NCI-H1930 (cell line): Measurements from ENCODE around the gene MTMR12.
"Not testable (repeated sequence)": the region's sequence is repeated elsewhere in the genome, so short reads cannot be mapped to it uniquely, and the experiment has no call there.

ENCODE experiments used
- DNase-seq, 2 experiments: peaks; one replicate each; lab custom pipeline; 2025; lab: John Stamatoyannopoulos, UW

Gene MTMR12

DNA sequence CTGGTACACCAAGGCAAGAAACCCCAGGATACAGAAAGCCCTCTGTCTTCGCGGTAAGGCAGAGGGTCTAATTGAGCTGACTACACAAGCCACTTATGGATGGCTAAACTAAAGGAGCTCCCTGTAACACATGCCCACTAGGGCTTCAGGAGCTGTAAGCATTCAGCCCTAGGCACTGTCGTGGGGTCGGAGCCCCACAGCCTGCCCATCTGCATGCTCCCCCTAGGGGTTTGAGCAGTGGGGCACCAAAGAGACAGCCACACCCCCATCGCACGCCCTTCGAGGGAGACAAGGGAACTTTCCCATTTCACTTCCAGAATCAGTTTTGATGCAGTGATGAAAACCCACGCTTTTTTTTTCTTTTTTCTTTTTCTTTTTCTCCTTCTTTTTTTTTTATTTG lies 11.0 kb upstream of the MTMR12 start:
- DNase-seq = no peak

DNA sequence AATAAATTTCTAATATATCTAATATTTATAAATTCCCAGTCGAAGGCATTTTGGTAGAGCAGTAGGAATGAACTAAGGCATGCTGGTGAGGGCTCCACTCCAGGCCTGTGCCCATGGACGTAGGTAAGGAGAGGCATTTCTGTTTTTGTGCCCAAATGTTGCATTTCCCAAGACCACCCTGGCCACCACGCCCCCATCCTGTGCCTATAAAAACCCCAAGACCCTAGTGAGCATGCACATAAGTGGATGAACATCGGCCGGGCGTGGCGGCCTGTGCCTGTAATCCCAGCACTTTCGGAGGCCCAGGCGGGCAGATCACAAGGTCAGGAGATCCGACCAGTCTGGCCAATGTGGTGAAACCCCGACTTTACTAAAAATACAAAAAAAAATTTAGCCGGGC lies 10.1 kb upstream of the MTMR12 start:
- DNase-seq = no peak

DNA sequence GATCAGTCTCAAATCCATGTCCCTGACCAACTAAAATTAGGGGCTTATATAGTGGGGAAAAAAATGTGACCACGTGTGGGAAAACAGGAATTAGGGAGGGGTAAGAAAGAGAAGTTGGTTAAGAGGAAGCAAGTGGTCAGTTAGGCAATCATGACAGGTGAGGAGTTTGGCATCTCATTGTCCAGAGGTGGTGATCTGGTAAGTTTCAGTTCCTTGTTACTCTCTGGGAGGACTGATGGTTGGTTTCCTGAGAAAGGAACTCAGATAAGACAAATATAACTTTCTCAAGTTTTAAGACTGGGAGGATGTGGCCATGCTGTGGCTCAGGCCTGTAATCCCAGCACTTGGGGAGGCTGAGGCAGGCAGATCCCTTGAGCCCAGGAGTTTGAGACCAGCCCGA lies 9.0 kb upstream of the MTMR12 start:
- not testable (repeated sequence) for DNase-seq

DNA sequence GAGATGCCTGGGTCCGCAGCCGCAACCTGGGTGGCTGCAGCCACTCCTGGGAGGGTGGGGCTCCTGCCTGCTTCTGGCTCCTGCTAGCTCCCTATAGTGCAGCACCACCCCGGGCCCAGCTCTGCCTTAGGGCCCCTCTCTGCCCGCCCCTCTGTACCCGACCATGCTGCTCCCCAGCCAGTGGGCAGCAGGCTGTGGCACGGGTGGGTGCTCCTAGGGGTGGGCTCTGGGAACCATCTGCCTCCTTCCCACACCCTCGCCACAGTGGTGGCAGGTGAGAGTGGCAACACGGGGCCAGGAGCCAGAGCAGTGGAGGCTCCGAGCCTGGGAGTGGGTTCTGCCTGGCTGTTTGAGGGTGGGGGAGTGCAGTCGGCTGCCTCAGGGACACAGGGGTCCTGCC lies 7.8 kb upstream of the MTMR12 start:
- no peak for DNase-seq

DNA sequence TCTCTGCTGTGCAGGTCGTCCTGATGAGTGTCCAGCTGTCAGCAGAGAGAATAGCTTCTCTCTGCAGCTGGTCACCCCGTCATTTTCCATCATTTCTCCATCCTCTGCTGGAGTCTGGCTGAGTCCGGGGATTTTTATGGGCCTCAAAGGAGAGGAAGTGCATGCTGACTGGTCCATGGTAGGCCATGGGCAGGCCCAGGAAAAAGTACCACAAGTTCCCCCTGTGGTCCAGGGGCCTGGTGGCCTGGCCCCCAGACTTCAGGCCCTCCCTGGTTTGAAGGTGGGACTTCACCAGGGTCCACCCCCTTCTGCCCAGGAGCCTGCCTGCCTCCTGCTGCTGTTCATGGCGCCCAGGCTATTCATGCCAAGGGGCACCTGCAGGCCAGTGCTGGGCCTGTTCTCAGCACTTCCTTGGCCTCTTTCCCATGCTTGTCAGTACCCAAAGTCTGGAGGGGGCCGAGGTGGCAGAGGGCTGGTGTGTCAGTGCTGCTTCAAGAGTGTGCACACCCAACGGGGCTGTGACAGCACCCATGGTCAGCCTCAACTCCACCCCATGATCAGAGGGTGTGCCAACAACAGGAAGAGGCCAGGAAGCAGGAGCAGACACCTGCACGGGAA lies 7.3 kb upstream of the MTMR12 start:
- DNase-seq = no peak

DNA sequence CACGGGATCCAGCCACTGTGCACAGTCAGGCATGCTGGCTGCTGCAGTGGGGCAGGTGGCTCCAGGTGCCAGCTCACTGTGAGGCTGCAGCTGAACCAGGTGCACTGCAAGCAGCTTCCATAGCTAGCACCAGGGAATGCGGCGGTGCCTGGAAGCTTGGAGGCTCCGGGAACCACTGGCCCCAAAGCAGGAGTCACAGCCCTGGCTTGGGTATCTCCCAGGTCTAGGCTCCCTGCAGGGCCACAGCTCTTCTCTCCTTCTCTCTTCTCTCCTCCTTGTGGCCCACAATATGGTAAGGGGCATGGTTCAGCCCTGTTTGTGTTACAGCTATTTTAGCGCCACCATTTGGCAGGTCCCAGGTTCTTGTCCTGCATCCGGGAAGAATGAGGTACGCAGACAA lies 6.7 kb upstream of the MTMR12 start:
- DNase-seq = no peak

DNA sequence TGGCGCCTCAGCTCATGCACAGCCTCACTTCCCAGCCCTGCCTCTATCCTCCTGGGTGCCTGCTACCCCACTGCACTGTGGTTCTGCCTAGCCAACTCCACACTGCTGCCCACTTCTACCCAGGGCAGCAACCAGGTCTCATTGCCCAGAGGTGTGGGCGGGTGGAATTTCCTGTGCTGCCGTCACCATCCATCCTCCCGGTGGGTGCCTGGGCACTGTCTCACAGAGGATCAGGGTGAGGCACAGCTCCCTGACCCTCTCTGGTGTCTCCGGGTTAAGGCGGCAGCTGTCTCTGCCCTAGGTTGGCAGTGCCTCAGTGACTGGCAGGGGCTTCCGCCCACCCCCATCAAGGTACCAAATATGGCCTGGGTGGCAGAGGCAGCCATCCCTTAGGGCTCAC lies 4.3 kb upstream of the MTMR12 start:
- DNase-seq = no peak

DNA sequence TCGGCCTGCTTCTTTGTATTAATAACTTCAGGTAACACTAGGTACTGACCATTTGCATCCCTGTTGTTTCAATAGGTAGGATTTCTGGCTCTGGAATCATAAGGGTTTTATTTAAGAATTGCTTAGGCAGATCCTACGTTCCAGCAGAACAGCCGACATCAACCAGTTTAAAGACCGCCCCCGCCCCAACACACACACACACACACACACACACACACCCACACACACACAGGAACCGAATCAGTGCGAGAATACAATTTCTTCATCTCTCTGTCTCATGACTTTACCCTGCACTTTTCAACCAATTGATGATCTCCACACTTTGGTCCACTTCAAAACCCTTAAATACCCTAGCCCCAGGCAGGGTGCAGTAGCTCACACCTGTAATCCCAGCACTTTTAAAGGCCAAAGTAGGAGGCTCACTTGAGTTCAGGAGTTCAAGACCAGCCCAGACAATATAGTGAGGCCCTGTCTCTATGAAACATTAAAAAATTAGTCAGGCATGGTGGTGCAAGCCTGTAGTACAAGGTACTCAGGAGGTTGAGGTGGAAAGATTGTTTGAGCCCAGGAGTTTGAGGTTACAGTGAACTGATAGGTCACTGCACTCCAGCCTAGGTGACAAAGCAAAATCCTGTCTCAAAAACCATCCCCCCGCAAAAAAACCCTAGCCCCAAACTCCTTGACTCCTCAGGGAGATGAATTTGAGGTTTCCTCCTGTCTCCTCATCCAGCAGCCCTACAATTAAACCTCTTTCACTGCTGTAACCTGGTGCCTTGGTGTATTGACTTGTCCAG lies 2.7 kb upstream of the MTMR12 start:
- no peak for DNase-seq

DNA sequence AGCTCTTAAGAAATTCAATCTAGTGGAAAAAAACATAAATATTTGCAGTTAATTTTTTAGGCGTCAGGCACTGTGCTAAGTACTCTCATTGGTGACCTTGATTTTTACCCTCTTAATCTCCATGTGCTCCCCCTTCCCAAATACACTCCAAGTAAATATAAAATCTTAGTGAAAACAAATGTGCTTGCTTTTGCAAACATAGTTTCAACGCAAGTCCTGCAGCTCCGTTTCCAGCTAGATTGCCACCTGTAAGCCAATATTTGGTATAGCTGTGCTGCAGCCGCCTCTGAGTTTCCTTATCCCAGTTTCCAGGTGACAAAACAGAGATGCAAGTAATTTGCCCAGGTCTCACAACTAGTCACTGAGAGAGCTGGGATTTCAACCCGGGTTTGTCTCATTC lies 1.9 kb upstream of the MTMR12 start:
- DNase-seq = no peak

DNA sequence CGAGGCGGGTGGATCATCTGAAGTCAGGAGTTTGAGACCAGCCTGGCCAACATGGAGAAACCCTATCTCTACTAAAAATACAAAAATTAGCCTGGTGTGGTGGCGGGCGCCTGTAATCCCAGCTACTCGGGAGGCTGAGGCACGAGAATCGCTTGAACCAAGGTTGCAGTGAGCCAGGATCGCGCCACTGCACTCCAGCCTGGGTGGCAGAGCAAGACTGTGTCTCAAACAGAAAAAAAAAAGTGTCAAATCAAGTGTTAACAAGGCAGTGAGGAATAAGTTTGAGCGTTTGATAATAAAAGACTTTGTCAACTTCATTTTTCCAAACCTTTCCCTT lies 1.4 kb upstream of the MTMR12 start:
- DNase-seq = not testable (repeated sequence)

DNA sequence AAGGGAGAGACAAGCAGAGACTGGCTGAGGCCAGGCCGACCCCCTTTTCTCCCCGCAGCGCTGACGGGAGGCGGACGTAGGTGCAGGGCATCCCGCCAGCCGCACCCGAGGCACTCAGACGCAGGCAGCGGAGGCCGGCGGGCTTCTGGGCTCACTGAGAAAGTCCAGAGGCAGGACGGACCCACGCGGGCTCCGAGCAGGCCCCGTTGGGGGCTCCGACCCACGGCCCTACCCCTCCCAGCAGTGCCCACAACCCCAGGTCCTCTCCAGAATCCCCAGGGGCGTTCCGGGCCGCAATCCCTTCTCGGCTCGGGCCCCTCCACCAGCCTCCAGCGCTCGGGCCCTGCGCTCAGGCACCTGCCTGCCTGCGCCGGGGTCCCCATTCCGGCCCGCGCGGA lies 543 bp downstream of the MTMR12 start:
- DNase-seq = peak; percentile 18 to 45

DNA sequence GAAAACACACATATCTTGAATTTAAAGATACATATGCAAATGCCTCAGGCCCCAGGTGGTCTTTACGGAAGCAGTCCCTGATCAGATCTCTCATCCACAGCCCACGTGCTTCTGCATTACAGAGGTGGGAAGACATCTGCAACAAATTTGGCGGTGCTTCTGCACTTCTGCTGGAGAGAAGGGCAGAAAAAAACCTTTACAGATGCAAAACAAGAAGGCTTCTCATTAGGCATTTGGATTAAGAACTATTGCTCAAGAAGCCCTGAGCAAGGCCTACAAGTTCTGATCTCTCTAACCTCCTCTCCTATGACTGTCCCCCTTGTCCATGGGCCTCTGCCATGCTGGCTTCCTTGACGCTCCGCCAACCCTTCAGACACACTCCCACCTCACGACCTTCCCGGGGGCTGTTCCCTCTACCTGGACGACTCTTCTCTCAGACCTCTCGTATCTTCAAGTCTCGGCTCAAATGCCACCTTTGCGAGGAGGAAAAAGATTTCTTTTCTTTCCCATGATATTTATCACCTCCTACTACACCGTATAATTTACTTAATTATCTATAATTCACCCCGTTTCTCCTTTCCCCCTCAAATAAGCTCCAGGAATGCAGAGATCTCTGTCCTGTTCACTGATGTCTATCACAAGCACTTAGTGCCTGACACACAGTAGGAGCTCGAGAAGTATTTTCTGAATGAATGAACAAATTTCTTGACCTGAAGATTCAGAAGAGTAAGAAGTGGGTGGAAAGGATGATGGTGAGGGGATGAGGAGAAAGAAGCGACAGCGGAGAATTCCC lies 1.1 kb downstream of the MTMR12 start:
- DNase-seq = no peak

DNA sequence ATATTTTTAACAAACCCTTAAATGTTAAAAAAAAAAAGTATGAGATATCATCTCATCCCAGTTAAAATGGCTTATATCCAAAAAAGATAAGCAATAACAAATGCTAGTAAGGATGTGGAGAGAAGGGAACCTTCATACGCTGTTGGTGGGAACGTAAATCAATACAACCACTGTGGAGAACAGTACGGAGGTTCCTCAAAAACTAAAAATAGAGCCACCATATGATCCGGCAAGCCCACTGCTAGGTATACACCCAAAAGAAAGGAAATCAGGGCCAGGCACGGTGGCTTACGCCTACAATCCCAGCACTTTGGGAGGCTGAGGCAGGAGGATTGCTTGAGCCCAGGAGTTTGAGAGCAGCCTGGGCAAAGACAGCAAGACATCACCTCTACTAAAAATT lies 3.0 kb downstream of the MTMR12 start:
- no peak for DNase-seq

DNA sequence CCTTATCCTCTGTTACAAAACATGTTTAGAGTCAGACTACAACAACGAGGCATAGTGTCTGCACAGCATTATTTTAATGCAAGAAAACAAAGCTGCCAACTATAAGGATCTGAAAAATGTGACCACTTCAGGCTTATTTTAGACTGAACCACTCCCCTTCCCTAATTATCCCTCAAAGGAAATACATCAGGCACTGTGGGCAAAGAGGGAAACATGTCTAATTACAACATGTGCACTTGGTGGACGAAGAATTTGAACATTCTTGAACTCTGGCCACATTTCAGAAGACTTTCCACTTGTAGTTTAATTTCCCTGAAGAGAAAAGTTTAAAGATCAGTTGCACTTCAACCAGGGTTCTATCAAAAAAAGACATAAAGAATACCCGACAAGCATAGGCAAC lies 3.8 kb downstream of the MTMR12 start:
- DNase-seq = no peak

DNA sequence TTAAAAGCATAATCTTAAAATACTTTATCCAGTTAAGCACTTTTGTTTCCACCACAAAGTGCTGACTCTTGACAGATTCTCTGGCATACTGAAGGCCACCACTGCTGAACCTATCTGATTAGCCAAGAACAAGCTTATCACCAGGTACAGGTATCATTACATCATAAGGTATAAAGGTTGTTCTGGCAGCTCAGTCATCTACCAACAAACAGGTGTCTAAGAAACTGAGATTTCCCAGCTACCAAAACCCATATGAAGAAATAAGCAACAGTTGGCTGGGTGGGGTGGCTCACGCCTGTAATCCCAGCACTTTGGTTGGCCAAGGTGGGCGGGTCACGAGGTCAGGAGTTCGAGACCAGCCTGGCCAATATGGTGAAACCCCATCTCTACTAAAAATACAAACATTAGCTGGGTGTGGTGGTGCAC lies 5.0 kb downstream of the MTMR12 start:
- DNase-seq = no peak

DNA sequence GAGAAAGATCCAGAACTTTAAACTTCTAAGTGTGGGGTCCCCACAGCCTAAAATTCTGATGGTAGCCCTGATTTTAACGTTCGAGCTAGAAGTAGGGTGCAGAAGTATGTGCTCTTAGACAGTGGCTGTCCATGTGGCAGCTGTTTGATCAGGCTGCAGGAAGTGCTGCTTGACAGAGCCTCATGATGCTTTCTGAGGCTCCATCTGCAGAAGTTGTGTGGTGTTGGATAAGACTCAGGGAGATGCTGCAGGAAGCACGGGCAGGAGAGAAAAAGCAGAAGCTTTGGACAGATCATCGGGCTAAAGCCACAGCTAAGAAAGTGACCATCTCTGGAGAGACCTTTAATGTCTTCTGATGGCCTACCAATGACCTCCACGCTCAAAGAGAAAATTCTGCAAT lies 8.1 kb downstream of the MTMR12 start:
- no peak for DNase-seq

DNA sequence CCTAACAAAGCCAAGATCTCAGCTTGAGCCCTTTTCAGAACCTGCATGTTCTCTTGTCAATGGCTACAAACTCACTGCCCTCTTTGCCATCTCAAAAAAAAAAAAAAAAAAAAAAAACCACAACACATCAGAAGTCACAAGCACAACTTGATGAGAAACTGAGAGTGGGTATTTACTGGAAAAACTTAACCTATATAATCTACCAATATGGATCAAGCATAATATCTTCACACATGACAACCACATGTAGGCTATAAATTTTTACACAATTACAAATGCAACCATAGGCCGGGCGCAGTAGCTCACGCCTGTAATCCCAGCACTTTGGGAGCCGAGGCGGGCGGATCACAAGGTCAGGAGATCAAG lies 9.0 kb downstream of the MTMR12 start:
- DNase-seq = no peak

DNA sequence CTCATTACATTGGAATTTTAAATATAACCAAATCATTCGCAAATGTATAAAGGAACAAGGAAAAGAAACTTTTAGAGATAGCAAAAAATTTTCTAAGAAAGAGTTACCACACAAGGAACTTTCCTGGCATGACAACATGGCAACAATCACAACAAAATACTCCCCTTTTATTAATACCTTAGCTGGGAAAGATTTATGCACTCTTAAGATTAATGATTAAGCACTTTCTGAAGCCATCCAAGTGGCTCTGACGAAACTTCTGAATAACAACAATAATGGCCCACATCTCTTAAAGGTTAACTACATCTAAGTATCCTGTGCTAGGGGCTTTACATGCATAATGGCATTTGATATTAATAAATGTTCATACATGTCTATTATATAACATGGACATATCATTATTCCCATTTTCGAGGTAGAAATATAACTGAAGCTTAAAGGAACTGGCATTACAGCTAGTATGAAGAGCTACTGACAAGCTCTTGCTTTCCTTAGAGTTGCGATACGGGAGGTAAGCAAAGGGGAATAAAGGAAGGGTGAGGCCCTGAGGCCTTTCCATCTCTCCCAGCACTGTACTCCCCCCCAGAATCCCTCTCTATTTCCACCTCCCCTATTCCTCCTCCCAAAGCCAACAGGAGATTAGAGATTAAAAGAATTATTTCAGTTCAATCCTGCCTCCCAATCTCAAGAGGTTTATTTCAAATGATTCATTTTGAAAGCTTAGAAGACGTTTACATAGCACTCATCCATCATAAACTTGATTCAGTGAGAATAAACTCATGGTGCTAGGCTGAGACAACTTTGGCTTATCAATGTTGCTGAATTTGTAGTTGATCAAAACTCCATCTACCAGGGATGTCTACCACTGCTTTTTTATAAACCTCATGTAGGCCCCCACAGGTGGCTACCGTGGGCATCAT lies 9.6 kb downstream of the MTMR12 start:
- DNase-seq = no peak

DNA sequence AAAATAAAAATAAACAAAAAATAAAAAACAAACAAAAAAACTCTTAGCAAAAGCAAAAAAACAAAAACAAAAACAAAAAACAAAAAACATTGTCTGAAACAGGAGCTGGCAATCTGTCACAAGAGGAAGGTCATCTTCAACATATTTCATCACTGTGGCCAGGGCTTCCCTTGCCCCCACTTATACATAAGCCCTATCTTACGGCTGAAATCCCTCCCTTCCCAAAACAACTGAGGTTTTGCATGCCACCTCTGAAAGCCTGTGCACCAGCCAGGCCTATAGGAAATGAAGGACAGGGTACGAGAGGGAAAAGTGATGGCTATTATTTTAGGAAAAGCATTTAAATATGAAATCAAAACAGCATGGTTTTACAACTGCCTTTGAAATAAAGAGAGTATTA lies 10.8 kb downstream of the MTMR12 start:
- no peak for DNase-seq

DNA sequence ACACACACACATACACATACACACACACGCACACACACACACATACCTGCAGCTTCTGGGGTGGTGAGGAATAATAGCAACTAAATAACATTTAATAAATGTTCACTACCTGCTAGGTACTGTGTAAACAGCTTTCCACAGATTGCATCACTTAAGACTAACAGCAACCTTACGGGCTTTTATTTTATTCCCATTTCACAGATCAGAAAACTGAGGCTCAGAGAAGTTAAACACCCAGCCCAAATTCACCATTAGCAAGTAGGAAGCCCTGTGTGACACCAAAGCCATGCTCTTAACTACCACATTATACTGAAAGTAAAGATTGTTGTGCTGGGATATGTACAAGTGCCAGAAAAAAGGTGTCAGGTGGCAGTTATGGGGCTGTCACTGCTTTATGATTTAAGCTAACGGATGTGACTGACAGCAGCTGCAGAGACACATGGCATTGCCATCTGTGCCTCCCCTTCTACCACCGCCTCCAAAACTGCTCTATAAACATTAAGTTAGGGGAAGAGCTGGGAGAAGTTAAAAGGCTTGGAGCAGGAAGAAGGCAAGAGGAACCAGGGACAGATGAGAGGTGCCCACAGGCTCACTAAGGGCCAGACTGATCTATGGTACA lies 13.6 kb downstream of the MTMR12 start:
- no peak for DNase-seq

DNA sequence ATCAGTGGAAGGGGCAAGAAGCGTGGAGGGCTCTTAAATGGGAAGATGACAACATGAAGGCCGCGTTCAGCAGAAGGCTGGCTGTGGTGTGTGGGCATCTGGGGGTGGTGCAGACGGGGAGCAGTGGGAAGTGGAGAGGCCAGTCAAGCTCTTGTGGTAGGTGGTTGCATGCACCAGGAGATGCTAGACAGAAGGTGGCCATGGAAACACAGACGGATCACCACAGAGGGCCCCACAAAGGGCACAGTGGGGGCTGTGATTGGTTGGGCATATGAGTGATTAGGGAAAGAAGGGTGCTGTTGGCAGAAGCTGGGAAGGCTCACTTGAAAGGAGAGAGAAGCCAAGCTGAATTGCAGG lies 14.7 kb downstream of the MTMR12 start:
- no peak for DNase-seq
